H1 (cell line): Measurements from ENCODE around the gene TBC1D10A. TPM values are rescaled to one million over a fixed set of nuclear protein-coding genes. Genes with fewer than 3 reads are reported as not detected.
A peak's percentile ranks its signal among the peaks of the same experiment; 100 is the strongest.

Source experiments
- CTCF ChIA-PET: fragments of 300-600 bp; sonication (Branson Sonifier 250); formaldehyde crosslinking; loops from one replicate; lab custom pipeline; 2021; ENCODE audit not compliant: partially characterized antibody; lab: Charles Lee
- POLR2A ChIA-PET: fragments of 300-600 bp; sonication (Branson Sonifier 250); formaldehyde crosslinking; loops from one replicate; lab custom pipeline; 2021; ENCODE audit warnings: inconsistent platforms; ENCODE audit not compliant: partially characterized antibody; lab: Charles Lee
- DNase-seq, 2 experiments: peaks; one replicate each; pipeline versions ENCODE4 v3.0.0 to v3.0.0-alpha.2; 2010 to 2022; ENCODE audit warnings: low spot score in 2 of 2, low read depth in 1 of 2, mixed read lengths in 1 of 2
- FAIRE-seq: peaks from 2 replicates; lab custom pipeline; 2011; peaks lifted over from hg19 to GRCh38; lab: Jason Lieb, UNC
- H2AFZ ChIP-seq: 2 replicates; pipeline ENCODE4 v1.8.1; 2012; ENCODE audit warnings: low read length, inconsistent platforms
- H2AK5ac ChIP-seq: 2 replicates; pipeline ENCODE4 v1.6.1; 2013; ENCODE audit warnings: low read depth, low read length
- H2BK120ac ChIP-seq: replicated peaks from 2 replicates; pipeline ENCODE3; 2013; ENCODE audit warnings: low read depth, low read length, inconsistent platforms
- H2BK12ac ChIP-seq: 2 replicates; pipeline ENCODE4 v1.6.1; 2013; ENCODE audit warnings: low read depth, low read length
- H2BK15ac ChIP-seq: 2 replicates; pipeline ENCODE4 v1.6.1; 2013; ENCODE audit warnings: low read length
- H2BK20ac ChIP-seq: 2 replicates; pipeline ENCODE4 v1.6.1; 2013; ENCODE audit warnings: low read length
- H2BK5ac ChIP-seq: 2 replicates; pipeline ENCODE4 v1.6.1; 2013; ENCODE audit warnings: low read depth, low read length
- H3K14ac ChIP-seq: 2 replicates; pipeline ENCODE4 v1.6.1; 2013; ENCODE audit warnings: inconsistent platforms; ENCODE audit not compliant: insufficient read length
- H3K18ac ChIP-seq: 2 replicates; pipeline ENCODE4 v1.6.1; 2013; ENCODE audit warnings: low read length; ENCODE audit errors: extremely low read depth
- H3K23ac ChIP-seq: 2 replicates; pipeline ENCODE4 v1.6.1; 2013; ENCODE audit warnings: inconsistent platforms; ENCODE audit not compliant: insufficient read length
- H3K23me2 ChIP-seq: 2 replicates; pipeline ENCODE4 v1.6.1; 2013; ENCODE audit warnings: low read depth, low read length
- H3K27ac ChIP-seq: 2 replicates; pipeline ENCODE4 v1.6.1; 2011; ENCODE audit warnings: low read depth, low read length, inconsistent platforms
- H3K27me3 ChIP-seq, 4 experiments: replicated peaks in 1 of 4; 1 replicate in 1 of 4; 2 replicates in 3 of 4; pipeline versions ENCODE4 v1.6.1 to v1.8.1; 2011 to 2013; ENCODE audit warnings: low read length in 3 of 4, mild to moderate bottlenecking in 3 of 4, inconsistent platforms in 2 of 4, mixed read lengths in 2 of 4, moderate library complexity in 1 of 4; ENCODE audit not compliant: control insufficient read depth in 3 of 4, insufficient read depth in 3 of 4; ENCODE audit errors: extremely low read depth in 1 of 4
- H3K36me3 ChIP-seq, 4 experiments: 2 replicates each; pipeline versions ENCODE4 v1.6.1 to v1.8.1; 2011 to 2013; ENCODE audit warnings: mild to moderate bottlenecking in 4 of 4, low read length in 3 of 4, moderate library complexity in 2 of 4, control low read depth in 1 of 4, inconsistent platforms in 1 of 4; ENCODE audit not compliant: insufficient read depth in 4 of 4, control insufficient read depth in 2 of 4
- H3K4ac ChIP-seq: replicated peaks from 2 replicates; pipeline ENCODE3; 2013; ENCODE audit warnings: low read length, low read depth, mixed read lengths, inconsistent platforms; ENCODE audit not compliant: insufficient read length
- H3K4me1 ChIP-seq, 4 experiments: replicated peaks in 1 of 4; 1 replicate in 1 of 4; 2 replicates in 3 of 4; pipeline versions ENCODE4 v1.6.1 to v1.8.1; 2011 to 2013; ENCODE audit warnings: low read length in 3 of 4, inconsistent platforms in 2 of 4, mixed read lengths in 1 of 4; ENCODE audit not compliant: insufficient read depth in 4 of 4, control insufficient read depth in 3 of 4
- H3K4me2 ChIP-seq, 2 experiments: 2 replicates each; pipeline versions ENCODE4 v1.6.1 to v1.8.1; 2011 to 2013; ENCODE audit warnings: low read depth in 2 of 2, low read length in 2 of 2, control low read depth in 1 of 2, inconsistent platforms in 1 of 2, mild to moderate bottlenecking in 1 of 2; ENCODE audit not compliant: insufficient read depth in 1 of 2
- H3K4me3 ChIP-seq, 4 experiments: fragments of 200-600, 300-600 bp in 1 of 4; sonication (generic), shearing (Covaris generic), sonication (Bioruptor Twin) in 1 of 4; 2 replicates each; pipeline versions ENCODE4 v1.5.1 to v1.8.1; 2011 to 2016; ENCODE audit warnings: low read length in 4 of 4, low read depth in 3 of 4, control low read depth in 2 of 4, inconsistent platforms in 2 of 4, mild to moderate bottlenecking in 2 of 4, mixed read lengths in 1 of 4, moderate library complexity in 1 of 4; ENCODE audit not compliant: insufficient read depth in 2 of 4; ENCODE audit errors: extremely low read depth in 1 of 4
- H3K56ac ChIP-seq: replicated peaks from 2 replicates; pipeline ENCODE3; 2013; ENCODE audit warnings: low read depth, mild to moderate bottlenecking, mixed read lengths, low read length, inconsistent platforms; ENCODE audit not compliant: insufficient read length
- H3K79me1 ChIP-seq: 2 replicates; pipeline ENCODE4 v1.6.1; 2013; ENCODE audit warnings: low read depth, low read length, control low read depth
- H3K79me2 ChIP-seq, 2 experiments: 2 replicates each; pipeline versions ENCODE4 v1.6.1 to v1.8.1; 2012 to 2013; ENCODE audit warnings: low read length in 2 of 2, mild to moderate bottlenecking in 2 of 2, inconsistent platforms in 1 of 2; ENCODE audit not compliant: insufficient read depth in 2 of 2, control insufficient read depth in 1 of 2
- H3K9ac ChIP-seq, 4 experiments: replicated peaks in 1 of 4; 1 replicate in 1 of 4; 2 replicates in 3 of 4; pipeline versions ENCODE4 v1.6.1 to v1.8.1; 2011 to 2013; ENCODE audit warnings: low read depth in 3 of 4, low read length in 3 of 4, control low read depth in 2 of 4, mild to moderate bottlenecking in 2 of 4, moderate library complexity in 2 of 4, inconsistent platforms in 1 of 4; ENCODE audit errors: extremely low read depth in 1 of 4
- H3K9me3 ChIP-seq, 2 experiments: 2 replicates each; pipeline versions ENCODE4 v1.6.1 to v1.8.1; 2012 to 2013; ENCODE audit warnings: mild to moderate bottlenecking in 2 of 2, moderate library complexity in 2 of 2, control low read depth in 1 of 2, inconsistent platforms in 1 of 2, low read depth in 1 of 2, low read length in 1 of 2, mixed read lengths in 1 of 2; ENCODE audit not compliant: insufficient read depth in 2 of 2
- H4K20me1 ChIP-seq, 2 experiments: replicated peaks in 1 of 2; 2 replicates each; pipeline versions ENCODE3 to v1.8.1; 2011 to 2013; ENCODE audit warnings: inconsistent platforms in 2 of 2, low read length in 2 of 2, mild to moderate bottlenecking in 1 of 2; ENCODE audit not compliant: insufficient read depth in 2 of 2, control insufficient read depth in 1 of 2
- H4K5ac ChIP-seq: 2 replicates; pipeline ENCODE4 v1.6.1; 2013; ENCODE audit warnings: low read length, low read depth, mixed read lengths, inconsistent platforms; ENCODE audit not compliant: insufficient read length
- H4K8ac ChIP-seq: 2 replicates; pipeline ENCODE4 v1.8.0; 2013; ENCODE audit warnings: mild to moderate bottlenecking, moderate library complexity, low read length, inconsistent platforms; ENCODE audit not compliant: insufficient read depth; ENCODE audit errors: extremely low read depth
- H4K91ac ChIP-seq: replicated peaks from 2 replicates; pipeline ENCODE3; 2013; ENCODE audit warnings: low read length, mixed read lengths, inconsistent platforms; ENCODE audit not compliant: insufficient read length
- BRCA1 ChIP-seq: IDR thresholded peaks from 2 replicates; pipeline ENCODE4 v1.6.1; 2012; ENCODE audit warnings: low read depth, low read length, improper control_type of control experiment
- POU5F1 ChIP-seq: IDR thresholded peaks from 2 replicates; pipeline ENCODE4 v1.6.1; 2011; ENCODE audit warnings: low read depth, mild to moderate bottlenecking, low read length, moderate library complexity
- SAP30 ChIP-seq: fragments of 300-600 bp; sonication (generic); IDR thresholded peaks from 2 replicates; pipeline ENCODE4 v1.7.1; 2012; ENCODE audit warnings: low read length, moderate library complexity, mild to moderate bottlenecking, inconsistent platforms; ENCODE audit not compliant: insufficient read depth, insufficient replicate concordance
- SIN3A ChIP-seq, 2 experiments: IDR thresholded peaks in 1 of 2; conservative IDR thresholded peaks in 1 of 2; 2 replicates each; pipeline ENCODE4 v1.6.1; 2011 to 2012; ENCODE audit warnings: low read length in 2 of 2, improper control_type of control experiment in 1 of 2, low read depth in 1 of 2, mild to moderate bottlenecking in 1 of 2
- SIX5 ChIP-seq: IDR thresholded peaks from 2 replicates; pipeline ENCODE4 v1.6.1; 2011; ENCODE audit warnings: mild to moderate bottlenecking, low read depth, low read length
- TEAD4 ChIP-seq: IDR thresholded peaks from 2 replicates; pipeline ENCODE4 v1.6.1; 2012; ENCODE audit warnings: low read depth, low read length, inconsistent platforms, mixed read lengths
- WGBS, 2 experiments: shearing (Covaris generic) in 1 of 2; methylation state at CpG; one replicate each; pipeline versions ENCODE4 v1.1.6 to v1.1.7; 2013 to 2015; ENCODE audit warnings: low lambda C conversion rate in 2 of 2, mixed read lengths in 2 of 2, inconsistent platforms in 1 of 2, low coverage in 1 of 2, missing lambda C conversion rate in 1 of 2; ENCODE audit not compliant: insufficient replicate concordance in 2 of 2, insufficient coverage in 1 of 2, insufficient read length in 1 of 2; ENCODE audit errors: extremely low coverage in 1 of 2, missing lambda C conversion rate in 1 of 2; 5-methylcytosine and 5-hydroxymethylcytosine counted together
- polyA plus RNA-seq, 7 experiments: library from polyadenylated mRNA; depleted of rRNA in 3 of 7; stranded (reverse) in 5 of 7; unstranded in 2 of 7; fragments of >200 nt in 5 of 7; fragments of 200-250 nt in 2 of 7; gene quantifications; 1 replicate in 5 of 7; 2 replicates in 1 of 7; 4 replicates in 1 of 7; pipeline versions ENCODE4 v1.2.1 to v1.2.3, GENCODE V29; 2011 to 2013; ENCODE audit warnings: missing spikeins in 2 of 7, mixed read lengths in 2 of 7
- total RNA-seq: library from RNA; stranded (reverse); fragmentation: NEBNext Ultra II Directional; extraction: Animal tissue kit (Norgen Biotek cat#: 25700); gene quantifications from 2 replicates; pipeline ENCODE4 v1.2.1, GENCODE V29; 2021

The TBC1D10A gene
- total and polyA plus RNA-seq, 2 of the 8 experiments (the other 6 are each of a cell fraction or from before 2014, with no cell fraction given), result 5.4 to 7.0 TPM

DNA sequence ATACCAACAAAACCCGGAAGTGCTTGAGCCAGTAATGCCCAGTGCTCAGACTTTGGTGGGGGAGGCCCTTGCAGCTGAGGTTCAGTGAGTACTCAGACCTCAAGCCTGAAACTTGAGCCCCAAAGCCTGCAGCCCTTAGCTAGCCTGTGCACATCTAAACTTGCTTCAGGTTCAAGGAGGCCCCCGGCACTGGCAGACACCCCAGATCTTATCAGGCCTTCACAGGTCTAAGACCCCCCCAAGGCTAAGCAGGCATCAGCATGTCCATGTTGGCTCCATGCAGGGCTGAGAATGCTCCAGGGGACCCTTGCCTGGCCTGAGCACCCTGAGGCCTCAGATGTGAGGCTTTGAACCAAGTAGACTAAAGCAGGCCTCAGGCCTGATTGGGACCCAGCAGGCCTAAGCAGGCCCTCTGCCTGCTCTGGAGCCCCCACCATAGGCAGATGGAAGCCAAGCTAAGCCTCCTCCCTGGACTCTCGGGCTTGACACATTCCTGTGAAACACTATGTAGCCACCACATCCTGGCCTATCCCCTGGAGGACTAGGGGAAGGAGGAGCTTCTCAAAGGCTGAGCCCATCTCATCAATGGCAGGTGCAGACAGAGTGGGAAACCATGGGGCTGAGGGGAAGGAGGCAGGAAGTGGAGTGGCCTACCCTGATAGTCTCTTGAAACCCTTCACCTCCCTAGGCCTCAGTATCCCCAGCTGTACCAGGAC, 36.2 kb downstream of the TBC1D10A start:
- Histone ChIP-seq H3K23me2 (peaks cover 12% of the 10 kb centered on the region; the same call in 1 of the 2 replicates), H3K9me3 (no peaks in the 10 kb centered on the region), H4K91ac (no peak overlapping the region), H3K23ac (no peak overlapping the region), H3K18ac (peak overlapping the region; percentile 32; the same call in 1 of the 2 replicates), H3K4me3 (peak overlapping the region in 3 of 4 experiments; percentile 58 to 70 (median 69); a peak in 4 of 8 replicates), H3K56ac (no peak overlapping the region), H3K36me3 (no peaks in the 10 kb centered on the region), H4K5ac (no peak overlapping the region), H3K4me2 (peak overlapping the region; percentile 82 to 89), H2BK120ac (no peak overlapping the region), H3K14ac (no peak overlapping the region), H3K4ac (no peak overlapping the region), H2AK5ac (no peak overlapping the region), H3K27ac (no peak overlapping the region), H4K8ac (peak overlapping the region; percentile 53; the same call in 1 of the 2 replicates), H2BK5ac (peak overlapping the region; percentile 32; the same call in 1 of the 2 replicates), H3K27me3 (no peaks in the 10 kb centered on the region), H4K20me1 (peaks cover 0 to 4% of the 10 kb centered on the region in 2 experiments), H3K79me2 (no peaks in the 10 kb centered on the region), H2BK15ac (peak overlapping the region; percentile 92; the same call in 1 of the 2 replicates), H3K4me1 (peaks cover 0 to 19% (median 14%) of the 10 kb centered on the region in 4 experiments; a peak in 6 of 7 replicates), H2BK12ac (no peak overlapping the region), H2AFZ (no peak overlapping the region), H3K9ac (no peak overlapping the region), H3K79me1 (no peaks in the 10 kb centered on the region), H2BK20ac (peak overlapping the region; percentile 80; the same call in 1 of the 2 replicates)
- CTCF ChIA-PET, result interaction anchor here (0.6 to 9.1 kb wide), 8 partner anchors 12 to 503 kb away, joined by 3 to 203 read pairs (median 15); partner anchors contain the start of gene TBC1D10A
- FAIRE-seq (no peak), DNase-seq (no peak)
- POLR2A ChIA-PET, result interaction anchor here (1.3 to 3.8 kb wide), 4 partner anchors 7 to 154 kb away, joined by 3 to 17 read pairs (median 8); partner anchors contain the start of genes CCDC157 and SF3A1
- 66% methylated on average over 3 of the region's 3 CpGs; no CpG with 5 or more reads in 1 of the 2 experiments for WGBS, 2 experiments
- no peak for TF ChIP-seq SIX5
- no peak for TF ChIP-seq BRCA1
- TF ChIP-seq SAP30, result no peak
- no peak for TF ChIP-seq TEAD4
- no peak for TF ChIP-seq SIN3A (conservative IDR thresholded peaks at IDR 0.05 in 1 of 2, IDR thresholded peaks at IDR 0.05 in 1 of 2; ENCODE audit: low read depth in 1 of 2, low read length in 2 of 2)
- no peak for TF ChIP-seq POU5F1
